B cell (primary cell): Measurements from ENCODE around the gene RNF223. TPM values are rescaled to one million over a fixed set of nuclear protein-coding genes. Genes with fewer than 3 reads are reported as not detected.

ENCODE experiments used
- ATAC-seq: fragments of 200-7000 bp; cut with Tn5 transposase; one replicate; pipeline ENCODE4 v1.10.0; 2021; ENCODE audit warnings: low read depth, mild to moderate bottlenecking, moderate number of reproducible peaks, moderate library complexity
- CTCF ChIA-PET: fragments of 350-600 bp; sonication (Branson Sonifier 250); formaldehyde crosslinking; loops from one replicate; lab custom pipeline; 2021; ENCODE audit warnings: antibody characterized with exemption, inconsistent platforms; lab: Charles Lee
- POLR2A ChIA-PET: fragments of 350-600 bp; sonication (Branson Sonifier 250); formaldehyde crosslinking; loops from one replicate; lab custom pipeline; 2021; ENCODE audit warnings: antibody characterized with exemption; lab: Charles Lee
- DNase-seq: peaks from one replicate; pipeline ENCODE4 v3.0.0; 2013
- H2AFZ ChIP-seq: 2 replicates; pipeline ENCODE4 v1.6.1; 2012; ENCODE audit warnings: mild to moderate bottlenecking, low read depth, low read length; ENCODE audit not compliant: insufficient read depth, poor library complexity, severe bottlenecking
- H3K27ac ChIP-seq, 2 donors: 1 replicate in 1 of 2; 2 replicates in 1 of 2; pipeline ENCODE4 v1.5.1; 2012 to 2013; ENCODE audit warnings: low read length in 2 of 2, mild to moderate bottlenecking in 2 of 2, moderate library complexity in 1 of 2
- H3K27me3 ChIP-seq, 4 experiments: fragments of 200-600 bp in 1 of 4; sonication (generic) in 1 of 4; replicated peaks in 1 of 4; 1 replicate in 2 of 4; 2 replicates in 2 of 4; pipeline versions ENCODE4 v1.6.1 to v1.7.0; 2013 to 2016; ENCODE audit warnings: low read length in 3 of 4, mild to moderate bottlenecking in 2 of 4, mixed read lengths in 1 of 4, moderate library complexity in 1 of 4; ENCODE audit not compliant: insufficient read depth in 4 of 4, control insufficient read depth in 3 of 4; ENCODE audit errors: control extremely low read depth in 1 of 4
- H3K36me3 ChIP-seq, 2 experiments: replicated peaks in 1 of 2; 1 replicate in 1 of 2; 2 replicates in 1 of 2; pipeline versions ENCODE4 v1.6.1 to v1.7.1; 2013; ENCODE audit warnings: low read length in 1 of 2; ENCODE audit not compliant: insufficient read depth in 2 of 2, control insufficient read depth in 1 of 2; ENCODE audit errors: control extremely low read depth in 1 of 2, extremely low read depth in 1 of 2
- H3K4me1 ChIP-seq, 2 donors: fragments of 200-600 bp in 1 of 2; sonication (generic) in 1 of 2; 1 replicate in 1 of 2; 2 replicates in 1 of 2; pipeline versions ENCODE4 v1.5.1 to v1.6.1; 2013 to 2017; ENCODE audit warnings: low read length in 2 of 2; ENCODE audit not compliant: control insufficient read depth in 2 of 2, insufficient read depth in 2 of 2
- H3K4me2 ChIP-seq: replicated peaks from 2 replicates; pipeline ENCODE3; 2012; ENCODE audit warnings: mild to moderate bottlenecking, low read depth, low read length; ENCODE audit not compliant: poor library complexity, severe bottlenecking
- H3K4me3 ChIP-seq, 5 experiments: fragments of 200-600 bp in 1 of 5; sonication (generic) in 1 of 5; 1 replicate in 3 of 5; 2 replicates in 2 of 5; pipeline versions ENCODE4 v1.5.1 to v1.7.0; 2011 to 2016; ENCODE audit warnings: low read length in 4 of 5, mild to moderate bottlenecking in 4 of 5, low read depth in 2 of 5, control low read depth in 1 of 5, moderate library complexity in 1 of 5; ENCODE audit not compliant: insufficient read depth in 1 of 5; ENCODE audit errors: control extremely low read depth in 1 of 5, extremely low read depth in 1 of 5
- H3K79me2 ChIP-seq: fragments of 200-600 bp; sonication (generic); one replicate; pipeline ENCODE4 v1.6.0; 2016; ENCODE audit warnings: low read length; ENCODE audit not compliant: control insufficient read depth, insufficient read depth
- H3K9ac ChIP-seq: fragments of 200-600 bp; sonication (generic); 2 replicates; pipeline ENCODE4 v1.6.1; 2017; ENCODE audit warnings: mild to moderate bottlenecking, low read length, moderate library complexity
- H3K9me3 ChIP-seq, 3 donors: one replicate each; pipeline versions ENCODE4 v1.6.1 to v1.7.1; 2013; ENCODE audit warnings: low read length in 2 of 3; ENCODE audit not compliant: control insufficient read depth in 2 of 3, insufficient read depth in 1 of 3; ENCODE audit errors: control extremely low read depth in 1 of 3
- H4K20me1 ChIP-seq: 2 replicates; pipeline ENCODE4 v1.6.0; 2012; ENCODE audit warnings: mild to moderate bottlenecking, low read length; ENCODE audit not compliant: insufficient read depth, control insufficient read depth, poor library complexity, severe bottlenecking
- H3K27ac Mint-ChIP-seq: one replicate; pipeline ENCODE4 v1.8.0; 2021; ENCODE audit warnings: mixed read lengths
- H3K27me3 Mint-ChIP-seq: one replicate; pipeline ENCODE4 v1.8.0; 2021; ENCODE audit warnings: mixed read lengths
- H3K4me1 Mint-ChIP-seq: one replicate; pipeline ENCODE4 v1.8.0; 2021; ENCODE audit warnings: mixed read lengths
- H3K4me3 Mint-ChIP-seq: one replicate; pipeline ENCODE4 v1.8.0; 2021; ENCODE audit warnings: mixed read lengths
- H3K9me3 Mint-ChIP-seq: one replicate; pipeline ENCODE4 v1.8.0; 2022; ENCODE audit warnings: mixed read lengths; ENCODE audit not compliant: insufficient read depth
- CTCF ChIP-seq: fragments of 200-600 bp; IDR thresholded peaks from one replicate; pipeline ENCODE4 v1.8.0; 2022; ENCODE audit warnings: antibody characterized with exemption, mild to moderate bottlenecking
- EZH2 ChIP-seq: IDR thresholded peaks from 2 replicates; pipeline ENCODE4 v1.6.1; 2012; ENCODE audit warnings: borderline replicate concordance, low read depth, mild to moderate bottlenecking, moderate library complexity, low read length; ENCODE audit not compliant: insufficient read depth, poor library complexity, severe bottlenecking
- WGBS: methylation state at CpG from one replicate; pipeline ENCODE4 v1.1.5; 2013; ENCODE audit warnings: missing lambda C conversion rate; ENCODE audit not compliant: insufficient coverage; 5-methylcytosine and 5-hydroxymethylcytosine counted together
- intact Hi-C: fragments of 100-400 bp; cut with micrococcal nuclease; formaldehyde crosslinking; loops from one replicate; pipeline ENCODE4 v1.10.0; 2022
- polyA plus RNA-seq: library from polyadenylated mRNA; depleted of rRNA; stranded (reverse); fragments of >200 nt; gene quantifications from 2 replicates; pipeline ENCODE4 v1.2.3, GENCODE V29; 2012
- total RNA-seq, 2 donors: library from RNA; stranded (reverse); fragments of 120-200 nt in 1 of 2; gene quantifications; 1 replicate in 1 of 2; 2 replicates in 1 of 2; pipeline versions ENCODE4 v1.2.3 to v1.2.4, GENCODE V29; 2013 to 2022

Gene RNF223
- total and polyA plus RNA-seq, 2 donors (not counting 1 experiment from before 2014, with no cell fraction given): not detected

- H3K36me3 ChIP-seq: no peaks in the 10 kb centered on the region
- Mint-ChIP-seq H3K4me3 (no peak overlapping the region), H3K4me1 (peaks cover 1% of the 10 kb centered on the region), H3K9me3 (no peaks in the 10 kb centered on the region), H3K27ac (no peak overlapping the region), H3K27me3 (no peaks in the 10 kb centered on the region)
- H4K20me1 ChIP-seq: no peaks in the 10 kb centered on the region
- H3K79me2 ChIP-seq: no peaks in the 10 kb centered on the region
- peaks cover 0 to 22% (median 6%) of the 10 kb centered on the region in 4 experiments for H3K27me3 ChIP-seq
- H3K4me1 ChIP-seq: peaks cover 6 to 14% of the 10 kb centered on the region in 2 donors
- no peak overlapping the region for H3K4me3 ChIP-seq
- no peaks in the 10 kb centered on the region for H3K9me3 ChIP-seq
- H2AFZ ChIP-seq: no peak overlapping the region
- TF ChIP-seq CTCF: no peak
- no peak for TF ChIP-seq EZH2
- ChIA-PET POLR2A (interaction anchor here (0.6 kb wide), 1 partner anchor 44 kb away, joined by 3 read pairs; no protein-coding TSS in a partner anchor), CTCF (interaction anchor here (1.5 kb wide), 1 partner anchor 39 kb away, joined by 5 read pairs; no protein-coding TSS in a partner anchor)
- intact Hi-C loops: no loop called here
- no peak overlapping the region for H3K4me2 ChIP-seq
- H3K27ac ChIP-seq: no peak overlapping the region
- ATAC-seq (no peak), DNase-seq (no peak)
- no peak overlapping the region for H3K9ac ChIP-seq
- WGBS: 85% methylated on average over 20 of the region's 31 CpGs
Measured at GRCh38 chr1:1024771-1025699, 49.1 kb downstream of the RNF223 start.
